Memory B cell (primary cell): Measurements from ENCODE around the gene ZAR1.

Source experiments
- ATAC-seq: fragments of 150-1000 bp; cut with Tn5 transposase; 2 replicates; pipeline ENCODE4 v1.10.0; 2021; ENCODE audit warnings: low read depth, mild to moderate bottlenecking, moderate library complexity
- DNase-seq, 2 donors: peaks; one replicate each; pipeline ENCODE4 v3.0.0; 2022; ENCODE audit warnings: low spot score in 2 of 2
- H3K27ac Mint-ChIP-seq: one replicate; pipeline ENCODE4 v1.8.0; 2022; ENCODE audit warnings: mild to moderate bottlenecking, moderate library complexity, mixed read lengths
- H3K27me3 Mint-ChIP-seq: one replicate; pipeline ENCODE4 v1.8.0; 2022; ENCODE audit warnings: mixed read lengths
- H3K36me3 Mint-ChIP-seq: one replicate; pipeline ENCODE4 v1.8.0; 2022; ENCODE audit warnings: mild to moderate bottlenecking, mixed read lengths
- H3K4me1 Mint-ChIP-seq: one replicate; pipeline ENCODE4 v1.8.0; 2022; ENCODE audit warnings: mixed read lengths
- H3K4me3 Mint-ChIP-seq: one replicate; pipeline ENCODE4 v1.8.0; 2022; ENCODE audit warnings: mild to moderate bottlenecking, moderate library complexity, mixed read lengths
- H3K9me3 Mint-ChIP-seq: one replicate; pipeline ENCODE4 v1.8.0; 2022; ENCODE audit warnings: mixed read lengths

ZAR1 gene

DNA sequence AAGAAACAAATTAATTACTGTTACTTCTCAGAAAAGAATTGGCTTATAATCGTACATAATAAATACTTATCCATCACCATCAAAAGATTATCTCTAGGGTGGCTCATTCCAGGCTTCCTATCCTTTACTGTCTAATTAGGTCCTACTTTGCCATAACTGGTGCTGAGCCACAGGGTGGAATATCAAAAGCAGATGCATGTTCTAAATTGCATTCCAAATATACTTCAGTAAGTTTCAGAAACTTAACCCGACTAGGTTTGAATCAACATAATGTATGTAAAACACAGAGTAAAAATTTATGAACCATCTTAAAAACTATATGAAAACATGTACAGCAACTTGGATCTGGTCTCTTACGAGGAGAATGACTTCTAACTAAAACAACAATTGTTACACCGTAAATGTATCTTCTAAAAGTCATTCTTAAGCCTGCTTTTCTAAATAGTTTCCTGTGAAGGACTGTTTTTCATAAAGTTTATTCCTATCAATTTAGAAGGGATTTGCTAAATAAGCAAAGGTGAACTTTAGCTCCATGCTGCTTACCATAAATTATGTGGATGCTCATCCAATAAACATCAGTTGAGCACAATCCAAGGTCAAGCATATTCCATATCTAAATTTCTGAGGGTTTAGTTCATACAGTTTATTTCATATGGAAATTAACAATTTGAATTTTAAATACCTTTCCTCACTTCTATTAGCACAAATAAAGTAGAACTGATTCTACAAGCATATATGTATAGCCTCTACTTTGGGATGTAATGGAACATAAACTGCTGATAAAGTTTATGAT is 13.4 kb downstream of the ZAR1 start:
- Mint-ChIP-seq H3K4me3 (no peak overlapping the region), H3K4me1 (no peaks in the 10 kb centered on the region), H3K27ac (no peak overlapping the region), H3K36me3 (peaks cover 27% of the 10 kb centered on the region), H3K27me3 (no peaks in the 10 kb centered on the region), H3K9me3 (no peaks in the 10 kb centered on the region)
- no peak for ATAC-seq
- DNase-seq: no peak

GRCh38 chr4:48504026-48504330 is 13.9 kb downstream of the ZAR1 start:
- H3K4me1 Mint-ChIP-seq: no peaks in the 10 kb centered on the region
- no peaks in the 10 kb centered on the region for H3K27me3 Mint-ChIP-seq
- DNase-seq (no peak), ATAC-seq (no peak)
- H3K9me3 Mint-ChIP-seq: no peaks in the 10 kb centered on the region
- no peak overlapping the region for H3K27ac Mint-ChIP-seq
- no peak overlapping the region for H3K4me3 Mint-ChIP-seq
- peaks cover 28% of the 10 kb centered on the region for H3K36me3 Mint-ChIP-seq

DNA sequence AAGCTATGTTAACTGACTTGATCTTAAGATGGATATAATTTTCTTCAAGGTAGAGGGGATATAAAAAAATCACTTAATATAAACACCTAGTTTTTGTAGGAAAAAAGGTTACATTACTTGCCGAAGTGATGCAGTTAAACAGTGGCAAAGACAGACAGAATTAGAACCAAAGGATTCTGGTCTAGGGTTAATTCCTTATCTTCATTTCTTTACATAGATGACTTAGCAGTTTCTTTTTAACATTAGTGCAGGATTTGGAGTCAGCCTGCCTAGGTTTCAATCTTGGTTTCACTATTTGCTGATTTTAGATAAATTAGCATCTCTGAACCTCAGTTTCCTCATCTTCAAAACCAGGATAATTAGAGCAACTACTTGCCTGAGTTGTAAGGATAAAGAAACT is 14.3 kb downstream of the ZAR1 start:
- H3K27ac Mint-ChIP-seq: no peak overlapping the region
- H3K4me3 Mint-ChIP-seq: no peak overlapping the region
- no peaks in the 10 kb centered on the region for H3K9me3 Mint-ChIP-seq
- DNase-seq: no peak
- no peak for ATAC-seq
- no peaks in the 10 kb centered on the region for H3K27me3 Mint-ChIP-seq
- no peaks in the 10 kb centered on the region for H3K4me1 Mint-ChIP-seq
- peaks cover 26% of the 10 kb centered on the region for H3K36me3 Mint-ChIP-seq

GRCh38 chr4:48506716-48507115 is 16.7 kb downstream of the ZAR1 start:
- peaks cover 21% of the 10 kb centered on the region for H3K36me3 Mint-ChIP-seq

GRCh38 chr4:48509543-48509942 is 19.5 kb downstream of the ZAR1 start:
- H3K27ac Mint-ChIP-seq: no peak overlapping the region
- H3K9me3 Mint-ChIP-seq: no peaks in the 10 kb centered on the region
- H3K27me3 Mint-ChIP-seq: no peaks in the 10 kb centered on the region
- H3K4me3 Mint-ChIP-seq: no peak overlapping the region
- ATAC-seq (no peak), DNase-seq (no peak)
- peaks cover 24% of the 10 kb centered on the region for H3K36me3 Mint-ChIP-seq
- no peaks in the 10 kb centered on the region for H3K4me1 Mint-ChIP-seq

More at GRCh38 chr4:48506716-48507115, 16.7 kb downstream of the ZAR1 start:
- no peak for ATAC-seq
- no peak overlapping the region for H3K27ac Mint-ChIP-seq
- H3K9me3 Mint-ChIP-seq: no peaks in the 10 kb centered on the region
- no peaks in the 10 kb centered on the region for H3K27me3 Mint-ChIP-seq
- H3K4me1 Mint-ChIP-seq: no peaks in the 10 kb centered on the region
- no peak for DNase-seq
- no peak overlapping the region for H3K4me3 Mint-ChIP-seq

DNA sequence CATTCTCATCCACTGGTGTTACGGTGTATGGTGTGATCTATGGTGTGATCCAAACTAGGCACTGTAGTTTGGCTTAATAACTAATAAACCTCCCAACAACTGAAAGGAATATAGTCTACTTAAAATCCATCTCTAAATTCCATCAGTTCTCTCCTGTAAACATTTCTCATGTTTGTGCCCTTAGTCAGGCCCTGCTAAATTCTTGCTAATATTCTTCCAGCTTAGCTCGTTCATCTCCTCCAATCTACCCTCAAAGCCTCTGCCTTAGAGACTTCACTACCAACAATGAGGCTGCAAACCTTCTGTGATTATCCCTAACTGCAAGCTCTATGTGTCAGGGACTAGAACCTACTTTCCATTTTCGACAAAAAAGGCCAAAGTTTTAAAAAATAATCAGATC is 28.1 kb downstream of the ZAR1 start:
- Mint-ChIP-seq H3K9me3 (no peaks in the 10 kb centered on the region), H3K4me3 (no peak overlapping the region), H3K27me3 (no peaks in the 10 kb centered on the region), H3K27ac (no peak overlapping the region), H3K36me3 (peaks cover 39% of the 10 kb centered on the region), H3K4me1 (no peaks in the 10 kb centered on the region)
- DNase-seq (no peak), ATAC-seq (no peak)

DNA sequence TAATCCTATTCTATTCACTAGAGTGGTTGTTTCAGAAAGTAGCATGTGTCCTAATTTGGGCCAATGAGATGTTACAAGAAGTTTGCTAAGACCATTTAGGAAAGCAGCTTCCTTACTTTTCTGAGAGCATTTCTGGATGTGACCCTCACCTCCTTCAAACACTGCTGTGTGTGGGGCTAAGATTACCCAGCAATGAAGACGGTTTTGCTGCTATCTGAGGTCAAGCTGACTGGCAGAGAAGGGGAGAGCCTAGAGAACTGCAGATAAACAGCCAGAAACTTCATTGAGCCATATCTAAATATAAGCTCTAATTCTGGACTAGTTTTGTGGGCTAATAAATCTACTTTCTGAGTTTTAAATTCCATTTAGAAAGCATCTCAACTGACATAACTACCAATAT is 36.4 kb downstream of the ZAR1 start:
- Mint-ChIP-seq H3K4me3 (no peak overlapping the region), H3K36me3 (peaks cover 55% of the 10 kb centered on the region), H3K4me1 (no peaks in the 10 kb centered on the region), H3K27me3 (no peaks in the 10 kb centered on the region), H3K9me3 (no peaks in the 10 kb centered on the region), H3K27ac (no peak overlapping the region)
- DNase-seq: no peak
- no peak for ATAC-seq

DNA sequence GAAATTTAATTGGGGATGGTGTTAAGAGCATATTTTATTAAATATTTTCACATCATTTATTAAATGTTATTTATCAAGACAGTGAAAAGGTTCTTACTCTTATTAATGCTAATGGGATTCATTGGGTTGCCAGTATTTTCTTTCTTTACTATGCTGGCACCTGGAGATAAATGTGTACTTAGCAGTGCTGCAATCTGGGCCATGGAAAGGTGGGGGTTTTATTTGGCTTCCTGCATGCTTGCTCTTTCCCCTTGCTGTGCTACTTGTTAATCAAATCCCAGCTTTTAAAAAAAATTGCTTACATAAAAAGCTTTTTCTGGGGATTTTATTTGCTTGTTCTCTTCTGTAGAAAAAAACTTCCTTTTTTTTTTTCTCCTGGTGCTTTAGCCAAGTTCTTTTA is 48.3 kb downstream of the ZAR1 start:
- ATAC-seq (no peak), DNase-seq (no peak)
- no peaks in the 10 kb centered on the region for H3K4me1 Mint-ChIP-seq
- peaks cover 28% of the 10 kb centered on the region for H3K36me3 Mint-ChIP-seq
- no peaks in the 10 kb centered on the region for H3K27me3 Mint-ChIP-seq
- no peak overlapping the region for H3K4me3 Mint-ChIP-seq
- H3K27ac Mint-ChIP-seq: no peak overlapping the region
- no peaks in the 10 kb centered on the region for H3K9me3 Mint-ChIP-seq

GRCh38 chr4:48539597-48539996 is 49.5 kb downstream of the ZAR1 start:
- peaks cover 32% of the 10 kb centered on the region for H3K36me3 Mint-ChIP-seq

GRCh38 chr4:48542888-48543287 is 52.8 kb downstream of the ZAR1 start:
- no peaks in the 10 kb centered on the region for H3K27me3 Mint-ChIP-seq
- ATAC-seq (no peak), DNase-seq (no peak)
- no peak overlapping the region for H3K4me3 Mint-ChIP-seq
- H3K36me3 Mint-ChIP-seq: peaks cover 30% of the 10 kb centered on the region
- no peak overlapping the region for H3K27ac Mint-ChIP-seq
- no peaks in the 10 kb centered on the region for H3K9me3 Mint-ChIP-seq
- no peaks in the 10 kb centered on the region for H3K4me1 Mint-ChIP-seq

More at GRCh38 chr4:48539597-48539996, 49.5 kb downstream of the ZAR1 start:
- Mint-ChIP-seq H3K27ac (no peak overlapping the region), H3K4me3 (no peak overlapping the region), H3K9me3 (no peaks in the 10 kb centered on the region), H3K4me1 (no peaks in the 10 kb centered on the region), H3K27me3 (no peaks in the 10 kb centered on the region)
- no peak for ATAC-seq
- DNase-seq: no peak

DNA sequence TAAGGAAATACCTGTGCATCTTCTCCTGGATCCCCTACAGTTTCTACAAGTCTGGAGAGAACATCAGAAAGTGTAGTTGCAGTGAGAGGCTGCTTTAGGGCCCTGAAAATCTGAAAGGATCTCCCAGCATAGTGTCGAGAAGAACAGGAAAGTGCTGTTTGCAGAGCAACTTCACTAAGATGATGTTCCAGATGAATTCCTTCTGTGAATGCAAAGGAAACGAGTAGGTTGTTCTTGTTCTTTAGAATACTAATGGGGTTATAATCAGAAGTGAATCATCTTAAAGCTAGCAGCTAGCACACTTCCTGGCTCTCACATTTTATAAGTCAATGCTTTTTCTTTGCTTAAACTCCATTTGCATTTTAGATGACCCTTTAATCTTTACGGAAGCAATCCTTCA is 53.7 kb downstream of the ZAR1 start:
- Mint-ChIP-seq H3K9me3 (no peaks in the 10 kb centered on the region), H3K27ac (no peak overlapping the region), H3K27me3 (no peaks in the 10 kb centered on the region), H3K4me1 (no peaks in the 10 kb centered on the region), H3K4me3 (no peak overlapping the region), H3K36me3 (peaks cover 35% of the 10 kb centered on the region)
- ATAC-seq (no peak), DNase-seq (no peak)
